Activated naive CD8-positive, alpha-beta T cell treated with anti-CD3 and anti-CD28 coated beads, Interleukin-2, amount 50 U/mL, for 16 hours (primary cell): ENCODE data around the gene SLC22A15.
"Not testable (repeated sequence)": the region's sequence is repeated elsewhere in the genome, so short reads cannot be mapped to it uniquely, and the experiment has no call there.

ENCODE experiments used
- DNase-seq: peaks from one replicate; pipeline ENCODE4 v3.0.0-alpha.2; 2020; ENCODE audit warnings: low read depth, low spot score

SLC22A15 gene

DNA sequence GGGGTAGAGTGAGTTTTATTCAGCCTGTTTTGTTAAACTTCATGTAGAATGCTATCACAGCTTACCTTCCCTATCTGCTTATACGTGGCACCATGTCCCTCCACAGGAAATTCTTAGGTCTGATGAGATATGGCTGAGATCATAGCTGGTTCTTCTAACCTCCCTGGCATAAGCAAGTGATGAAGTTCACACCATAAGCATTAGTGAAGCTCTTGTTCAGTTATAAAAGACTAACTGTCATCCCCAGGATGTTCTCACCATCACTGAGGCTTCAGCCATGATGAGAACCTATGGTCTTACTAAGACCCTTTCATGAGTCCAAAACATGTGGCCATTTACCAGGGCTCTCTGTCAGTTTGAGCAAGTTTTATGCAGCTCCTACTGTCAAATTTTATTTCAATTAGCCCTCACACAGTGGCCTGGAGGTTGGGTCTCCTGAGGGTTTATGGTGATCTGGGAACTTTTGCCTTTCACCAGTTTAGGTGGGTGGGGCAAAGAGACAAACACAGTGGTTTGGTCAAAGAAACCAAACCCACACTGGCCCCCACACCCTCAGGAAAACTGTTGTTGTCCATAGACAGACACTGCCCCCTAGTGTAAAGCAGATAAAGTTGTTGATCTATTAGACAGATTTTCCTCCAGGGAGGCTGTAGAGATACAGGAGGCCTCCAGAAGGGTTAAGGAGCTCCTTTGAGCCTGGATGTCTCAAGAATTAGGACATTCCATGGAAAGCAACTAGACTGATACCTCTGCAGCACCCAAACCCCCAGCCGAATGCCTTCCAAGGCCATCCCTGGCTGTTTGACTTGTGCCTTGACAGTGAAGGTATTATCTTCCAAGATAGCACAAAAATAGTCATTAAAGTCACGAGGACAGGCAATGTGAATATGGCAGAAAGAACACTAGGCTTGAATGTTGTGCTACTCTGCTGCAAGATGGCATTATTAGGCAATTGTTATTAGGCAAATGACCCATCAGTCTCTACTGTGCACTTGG, 5.0 kb downstream of the SLC22A15 start:
- DNase-seq = no peak

DNA sequence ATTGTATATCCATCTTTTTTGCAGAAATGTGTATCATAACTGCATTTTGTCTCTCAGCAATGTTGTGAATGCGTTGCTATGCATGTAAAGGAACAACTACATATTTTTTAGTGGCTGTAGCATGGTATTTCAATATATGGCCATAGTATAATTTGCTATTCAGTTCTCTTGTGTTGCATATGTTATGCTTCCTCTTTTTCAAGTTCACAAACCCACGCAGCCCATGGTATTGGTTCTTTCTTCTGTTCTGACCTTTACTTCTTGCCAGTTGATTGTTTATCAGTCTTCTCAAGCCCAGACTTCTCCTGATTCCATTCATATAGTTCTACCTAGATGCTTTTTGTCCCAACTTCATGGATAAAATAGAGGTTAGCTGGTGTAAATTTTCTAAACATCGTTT, 6.1 kb downstream of the SLC22A15 start:
- no peak for DNase-seq

- DNase-seq = no peak
Observed at GRCh38 chr1:115983584-115983983, 7.3 kb downstream of the SLC22A15 start.

- DNase-seq = no peak
Observed at GRCh38 chr1:115987623-115988022, 11.3 kb downstream of the SLC22A15 start.

GRCh38 chr1:115988953-115989352, 12.6 kb downstream of the SLC22A15 start:
- DNase-seq = no peak

DNA sequence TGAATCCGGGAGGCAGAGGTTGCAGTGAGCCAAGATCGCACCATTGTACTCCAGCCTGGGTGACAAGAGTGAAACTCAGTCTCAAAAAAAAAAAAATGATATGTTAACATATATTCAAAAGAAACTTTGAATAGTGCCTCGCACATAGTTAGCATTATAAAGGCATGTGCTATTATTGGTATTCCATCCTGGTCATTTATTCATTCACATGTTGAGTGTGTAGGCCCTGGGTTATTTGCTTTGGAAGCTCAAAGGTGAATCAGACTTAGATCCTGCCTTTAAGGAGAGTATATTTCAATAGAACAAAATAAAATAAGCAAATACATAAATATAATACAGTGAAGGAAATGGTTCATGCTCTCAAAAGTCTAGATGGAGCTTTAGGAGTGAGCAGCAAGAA, 13.4 kb downstream of the SLC22A15 start:
- DNase-seq = no peak

DNA sequence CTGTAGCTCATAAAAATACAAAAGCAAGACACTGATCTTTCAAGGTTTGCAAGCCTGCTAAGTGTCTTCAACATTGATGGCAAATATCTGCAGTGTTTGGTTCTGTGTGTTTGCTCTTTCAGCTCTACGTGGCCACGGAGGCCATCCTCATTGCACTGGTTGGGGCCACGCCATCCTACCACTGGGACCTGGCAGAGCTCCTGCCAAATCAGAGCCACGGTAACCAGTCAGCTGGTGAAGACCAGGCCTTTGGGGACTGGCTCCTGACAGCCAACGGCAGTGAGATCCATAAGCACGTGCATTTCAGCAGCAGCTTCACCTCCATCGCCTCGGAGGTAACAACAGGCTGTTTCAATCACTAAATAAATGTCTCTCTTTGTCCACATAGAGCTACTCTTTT, 15.6 kb downstream of the SLC22A15 start:
- DNase-seq = no peak

DNA sequence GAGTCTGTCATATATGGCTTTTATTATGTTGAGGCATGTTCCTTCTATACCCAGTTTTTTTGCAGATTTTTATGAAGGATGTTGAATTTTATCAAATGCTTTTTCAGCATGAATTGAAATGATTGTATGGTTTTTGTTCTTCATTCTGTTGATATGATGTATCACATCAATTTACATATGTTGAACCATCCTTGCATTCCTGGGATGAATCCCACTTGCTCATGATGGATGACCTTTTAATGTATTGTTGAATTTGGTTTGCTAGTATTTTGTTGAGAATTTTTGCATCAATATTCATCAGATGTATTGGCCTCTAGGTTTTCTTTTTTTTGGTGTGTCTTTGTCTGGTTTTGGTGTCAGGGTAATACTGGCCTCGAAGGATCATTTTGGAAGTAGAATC, 21.6 kb downstream of the SLC22A15 start:
- DNase-seq = not testable (repeated sequence)

GRCh38 chr1:116001739-116002487, 25.6 kb downstream of the SLC22A15 start:
- no peak for DNase-seq

GRCh38 chr1:116002781-116003420, 26.6 kb downstream of the SLC22A15 start:
- no peak for DNase-seq

DNA sequence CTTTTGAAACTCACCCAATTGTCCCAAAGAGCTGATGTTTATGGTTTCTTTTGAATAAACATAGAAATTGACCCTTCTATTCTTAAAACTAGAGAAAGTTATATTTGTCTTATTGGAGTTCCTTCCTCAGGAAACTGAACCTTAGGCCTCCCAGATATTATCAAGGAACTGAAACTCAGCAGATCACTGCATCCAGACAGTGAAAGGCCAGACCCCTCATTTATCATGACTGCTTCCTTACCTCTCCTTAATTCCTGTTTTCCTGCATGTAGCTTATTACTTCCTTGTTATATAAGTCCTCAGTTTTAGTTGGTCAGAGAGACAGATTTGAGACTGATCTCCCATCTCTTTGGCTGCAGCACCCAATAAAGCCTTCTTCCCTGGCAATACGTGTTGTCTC, 27.5 kb downstream of the SLC22A15 start:
- DNase-seq = no peak

- DNase-seq = no peak
Observed at GRCh38 chr1:116006486-116006964, 30.2 kb downstream of the SLC22A15 start.

- DNase-seq = no peak
Observed at GRCh38 chr1:116008656-116009390, 32.5 kb downstream of the SLC22A15 start.

GRCh38 chr1:116012716-116013115, 36.4 kb downstream of the SLC22A15 start:
- DNase-seq = no peak

DNA sequence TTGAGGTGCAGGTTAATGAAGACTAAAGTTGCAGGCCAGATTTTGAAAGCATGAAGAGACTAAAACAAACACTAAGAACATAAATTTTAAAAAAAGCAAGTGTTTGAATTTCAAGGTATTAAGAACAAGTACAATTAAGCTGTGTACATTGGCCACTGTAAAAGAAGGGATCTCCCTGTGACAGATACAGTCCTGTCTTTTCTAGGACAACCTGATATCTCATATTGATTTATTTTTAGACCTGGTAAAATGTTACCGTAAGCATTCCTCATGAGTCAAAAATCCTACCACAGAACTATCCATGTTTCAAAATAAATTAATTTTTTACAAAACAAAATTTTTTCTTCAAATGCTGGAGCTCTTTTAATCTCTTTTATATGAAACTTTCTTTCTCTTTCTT, 39.4 kb downstream of the SLC22A15 start:
- DNase-seq = no peak

- DNase-seq = no peak
Observed at GRCh38 chr1:116018007-116018406, 41.7 kb downstream of the SLC22A15 start.

- DNase-seq = no peak
Observed at GRCh38 chr1:116019653-116020253, 43.4 kb downstream of the SLC22A15 start.

DNA sequence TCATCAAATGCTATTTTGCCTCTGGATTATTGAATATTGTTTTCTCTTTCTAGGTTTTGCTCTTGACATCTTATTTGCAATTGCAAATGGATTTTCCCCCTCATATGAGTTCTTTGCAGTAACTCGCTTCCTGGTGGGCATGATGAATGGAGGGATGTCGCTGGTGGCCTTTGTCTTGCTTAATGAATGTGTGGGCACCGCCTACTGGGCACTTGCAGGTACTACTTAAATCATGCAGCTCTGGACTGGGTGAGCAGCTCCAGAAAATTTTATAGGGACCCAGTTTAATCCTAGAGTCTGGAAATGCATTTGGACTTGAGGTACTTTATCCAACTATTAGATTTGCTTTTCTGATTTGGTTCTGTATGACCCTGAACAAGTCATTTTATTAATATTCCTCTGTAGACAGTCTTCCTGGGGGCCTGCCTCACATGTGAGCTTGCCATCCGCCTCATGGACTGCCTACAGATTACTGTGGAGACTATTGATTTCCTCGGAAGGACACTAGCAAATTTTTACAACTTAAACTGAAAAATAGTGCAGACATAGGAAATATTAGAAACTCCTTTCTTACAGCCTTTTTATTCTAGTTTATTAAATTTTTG, 44.5 kb downstream of the SLC22A15 start:
- DNase-seq = peak; percentile 18

DNA sequence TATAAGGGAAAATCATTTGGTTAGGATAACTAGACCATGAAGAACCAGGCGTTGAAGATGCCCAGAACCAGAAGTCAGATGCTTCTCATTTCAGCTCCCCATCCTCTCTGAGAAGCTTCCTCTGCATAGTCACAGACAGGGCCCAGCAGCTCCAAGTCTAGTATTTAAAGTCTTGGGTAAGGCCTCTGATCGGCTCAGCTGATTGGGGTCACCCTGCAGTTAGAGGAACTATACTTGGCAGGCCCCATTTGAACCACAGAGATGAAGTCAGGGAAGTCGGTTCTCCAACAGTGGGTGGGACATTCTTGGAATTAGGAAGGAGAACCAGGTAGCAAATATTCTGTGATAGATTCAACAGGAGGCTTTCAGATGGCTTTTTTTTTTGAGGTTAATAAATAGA, 48.3 kb downstream of the SLC22A15 start:
- DNase-seq = no peak

GRCh38 chr1:116026631-116027030, 50.3 kb downstream of the SLC22A15 start:
- no peak for DNase-seq
